NCI-H146 treated with DMSO at 0.1 percent for 48 hours (cell line): ENCODE data around the gene DBX1.
"Not testable (repeated sequence)": the region's sequence is repeated elsewhere in the genome, so short reads cannot be mapped to it uniquely, and the experiment has no call there.

Source experiments
- DNase-seq: peaks from one replicate; lab custom pipeline; 2025; ENCODE audit not compliant: unreplicated experiment; lab: John Stamatoyannopoulos, UW

DBX1 gene, protein sequence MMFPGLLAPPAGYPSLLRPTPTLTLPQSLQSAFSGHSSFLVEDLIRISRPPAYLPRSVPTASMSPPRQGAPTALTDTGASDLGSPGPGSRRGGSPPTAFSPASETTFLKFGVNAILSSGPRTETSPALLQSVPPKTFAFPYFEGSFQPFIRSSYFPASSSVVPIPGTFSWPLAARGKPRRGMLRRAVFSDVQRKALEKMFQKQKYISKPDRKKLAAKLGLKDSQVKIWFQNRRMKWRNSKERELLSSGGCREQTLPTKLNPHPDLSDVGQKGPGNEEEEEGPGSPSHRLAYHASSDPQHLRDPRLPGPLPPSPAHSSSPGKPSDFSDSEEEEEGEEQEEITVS

DNA sequence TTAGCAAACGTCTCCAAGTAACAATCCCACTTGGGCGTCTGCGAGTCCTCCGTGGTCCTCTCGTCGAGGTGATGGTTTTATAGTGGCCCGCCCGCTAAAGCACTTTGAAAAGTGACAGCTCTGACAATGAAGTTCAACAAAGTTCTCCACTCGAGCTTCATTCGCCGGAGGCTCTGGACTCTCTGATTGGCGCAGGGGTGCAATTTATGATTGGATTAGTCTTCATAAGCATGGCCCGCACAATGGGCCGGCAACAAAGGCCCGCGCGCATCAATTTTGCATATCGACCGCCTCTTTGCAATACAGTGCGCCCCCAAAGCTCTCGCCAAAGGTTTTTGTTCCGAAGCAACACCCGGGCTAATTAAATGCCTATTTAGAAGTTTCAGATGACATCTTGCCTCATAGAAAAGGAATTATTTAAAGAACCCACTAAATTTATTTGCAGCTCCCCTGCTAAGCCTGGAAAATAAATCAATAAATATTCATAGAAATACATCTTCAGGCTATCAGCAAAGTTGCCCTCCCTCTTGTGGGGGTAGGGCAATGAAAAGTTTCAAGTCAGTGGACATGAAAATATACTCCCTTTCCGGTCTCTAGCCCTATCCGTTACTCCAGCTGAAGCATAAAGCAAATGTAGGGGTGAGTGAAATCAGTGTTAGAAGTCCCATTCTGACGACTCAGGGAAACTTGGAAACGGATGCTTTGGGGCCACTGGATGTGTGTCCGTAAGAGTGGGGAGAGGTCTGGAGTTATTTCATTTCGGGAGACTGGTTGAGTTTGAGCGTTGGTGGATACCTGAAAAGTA, at the start of gene DBX1:
DBX1 (minus strand) TSS at position 51 of the 805 bp plus-strand sequence. CDS start 151 bp downstream, outside the sequence.
- no peak for DNase-seq

DNA sequence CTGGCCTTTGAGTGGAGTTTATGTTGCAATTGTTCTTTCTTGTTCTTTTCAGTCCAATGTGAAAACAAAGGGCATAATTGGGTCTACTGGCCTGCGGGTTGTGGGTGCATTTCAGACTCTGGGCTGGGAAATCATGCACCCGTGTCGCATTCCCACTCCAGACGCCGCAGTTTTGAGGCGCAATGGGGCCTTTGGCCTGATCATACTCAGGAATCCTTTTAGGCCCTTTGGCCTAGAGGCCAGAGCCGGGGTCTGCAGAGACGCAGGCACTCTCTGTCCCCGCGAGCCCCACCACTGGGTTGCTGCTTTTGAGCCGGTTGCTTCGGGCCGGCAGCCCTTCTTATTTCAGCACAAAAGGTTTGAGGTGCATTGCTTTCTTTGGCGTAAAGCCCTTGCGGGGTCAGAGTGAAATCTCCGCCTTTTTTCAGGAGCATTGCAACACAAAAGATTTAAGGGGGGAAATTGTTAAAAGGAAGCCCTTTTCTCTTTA, 48.4 kb upstream of the DBX1 start:
- DNase-seq, result no peak

DNA sequence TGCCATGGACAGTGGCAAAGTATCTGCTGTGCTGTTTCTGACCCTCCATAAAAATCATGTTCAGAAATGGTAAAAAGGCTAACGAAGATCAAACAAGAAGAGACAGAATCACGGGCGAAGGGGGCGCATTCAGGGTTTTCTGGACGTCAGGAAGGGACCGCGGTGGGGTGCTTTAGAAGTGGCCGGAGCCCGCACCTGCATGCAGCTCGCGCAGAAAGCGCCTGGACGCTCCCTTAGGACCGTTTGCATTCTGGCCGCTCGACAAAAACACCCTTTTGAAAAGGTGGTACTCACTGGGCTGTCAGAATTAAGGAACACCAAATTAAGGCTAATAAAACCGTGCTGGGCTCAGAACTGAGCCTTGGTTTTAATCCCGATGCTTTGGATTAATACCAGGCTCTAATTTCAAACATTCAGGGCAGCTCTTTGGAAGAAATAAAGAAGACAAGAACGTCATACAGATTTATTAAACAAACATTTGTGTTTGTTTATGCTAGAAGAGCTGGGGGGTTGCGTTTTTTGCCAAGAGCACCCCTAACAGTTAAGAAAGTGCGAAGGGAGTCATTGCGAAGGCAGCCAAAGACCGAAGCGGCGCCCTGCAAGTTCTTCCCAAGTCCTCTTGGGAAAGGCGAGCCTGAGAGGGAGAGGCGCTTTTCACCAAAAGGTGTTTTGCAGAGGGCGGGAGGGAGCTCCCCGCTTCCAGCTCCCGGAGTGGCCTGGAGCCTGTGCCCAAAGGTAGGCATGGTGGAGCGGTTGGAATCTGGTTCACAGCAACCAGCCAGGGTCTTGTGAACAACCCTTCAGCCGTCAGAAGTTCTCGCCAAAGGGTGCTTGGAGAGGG, 47.7 kb upstream of the DBX1 start:
- DNase-seq, result no peak

DNA sequence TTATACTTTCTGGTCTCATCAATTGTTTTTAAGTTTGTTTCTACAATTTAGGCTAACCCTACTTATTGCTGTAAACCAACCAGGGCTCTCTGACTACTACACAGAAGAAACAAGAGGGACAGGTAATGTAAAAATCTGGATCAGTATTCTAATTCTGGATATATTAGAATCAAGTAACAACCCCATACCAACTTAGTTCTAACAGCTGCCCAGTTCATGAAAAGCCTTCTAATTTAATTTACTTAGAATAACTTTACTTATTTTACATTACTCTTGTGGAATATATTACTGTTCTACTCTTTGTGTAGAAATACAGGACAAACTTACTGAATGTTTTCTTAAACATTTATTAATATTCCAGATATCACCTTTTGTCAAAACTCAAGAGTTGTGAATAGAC, 45.5 kb upstream of the DBX1 start:
- DNase-seq, result no peak

DNA sequence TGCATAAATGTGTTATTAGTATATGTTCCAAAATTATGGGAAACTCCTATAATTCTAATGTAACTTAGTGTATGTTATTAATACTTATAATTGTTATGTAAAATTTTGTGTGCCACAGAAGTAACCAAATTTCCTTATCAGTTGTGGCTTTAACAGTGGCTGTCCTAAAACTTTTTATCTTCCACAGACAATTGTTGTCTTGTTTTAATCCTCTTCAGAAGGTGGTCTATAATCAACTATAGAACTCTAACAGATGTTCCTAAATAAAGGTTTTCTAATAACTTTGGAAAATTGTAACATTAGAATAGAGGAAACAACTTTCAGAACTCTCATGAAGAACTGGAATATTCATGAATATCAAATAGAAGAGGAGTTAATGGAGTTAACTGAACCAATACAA, 44.4 kb upstream of the DBX1 start:
- DNase-seq, result no peak

DNA sequence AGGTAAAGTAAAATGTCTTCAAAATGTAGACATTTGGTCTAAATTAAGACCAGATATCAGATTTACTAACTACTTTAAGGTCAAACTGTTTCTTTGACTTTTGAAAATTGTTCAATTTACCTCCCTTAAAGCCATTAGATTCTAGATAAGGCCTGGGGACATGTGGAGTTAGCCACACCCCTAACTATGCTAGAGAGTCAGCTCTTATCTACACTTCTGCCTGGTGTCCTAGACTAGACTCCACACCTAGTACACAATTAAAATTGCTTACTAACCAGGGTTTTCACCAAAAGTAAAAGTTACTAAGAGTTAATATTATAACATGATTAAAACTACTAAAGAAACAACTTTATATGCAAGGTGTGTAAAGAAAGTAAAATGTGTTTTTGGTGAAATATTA, 43.6 kb upstream of the DBX1 start:
- no peak for DNase-seq

DNA sequence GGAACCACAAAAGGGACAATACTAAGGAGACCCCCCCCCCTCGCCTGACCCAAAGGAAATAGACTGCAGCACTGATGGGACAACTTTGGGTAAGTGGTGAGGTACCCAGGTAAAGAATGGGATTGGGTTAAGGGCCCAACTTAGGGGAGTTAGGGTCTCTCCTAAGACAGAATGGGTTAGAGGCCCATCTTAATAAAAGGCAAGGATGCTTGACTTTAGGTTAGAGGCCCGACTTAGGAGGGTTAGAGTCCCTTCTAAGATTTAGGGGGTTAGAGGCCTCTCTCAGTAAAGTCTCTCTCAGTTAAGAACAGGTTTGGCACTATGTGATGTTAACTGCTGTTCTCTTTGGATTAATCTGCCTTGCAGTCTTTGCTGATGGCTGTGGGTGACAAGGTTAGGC, 41.0 kb upstream of the DBX1 start:
- DNase-seq, result no peak

DNA sequence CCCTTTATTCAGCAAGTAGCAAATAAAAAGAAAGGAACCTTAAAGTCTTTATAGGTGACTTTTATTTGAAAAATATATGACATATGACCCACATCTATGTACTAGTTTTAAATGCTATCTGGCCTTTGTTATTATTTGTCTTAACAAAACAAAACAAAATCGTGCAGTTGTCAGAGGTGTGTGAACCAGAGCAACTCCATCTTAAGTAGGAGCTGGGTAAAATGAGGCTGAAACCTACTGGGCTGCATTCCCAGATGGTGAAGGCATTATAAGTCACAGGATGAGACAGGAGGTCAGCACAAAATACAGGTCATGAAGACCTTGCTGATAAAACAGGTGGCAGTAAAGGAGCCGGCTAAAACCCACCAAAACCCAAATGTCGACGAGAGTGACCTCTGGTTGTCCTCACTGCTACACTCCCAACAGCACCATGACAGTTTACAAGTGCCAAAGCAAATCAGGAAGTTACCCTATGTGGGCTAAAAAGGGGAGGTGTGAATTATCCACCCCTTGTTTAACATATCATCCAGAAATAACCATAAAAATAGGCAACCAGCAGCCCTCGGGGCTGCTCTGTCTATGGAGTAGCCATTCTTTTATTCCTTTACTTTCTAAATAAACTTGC, 40.2 kb upstream of the DBX1 start:
- DNase-seq, result not testable (repeated sequence)

DNA sequence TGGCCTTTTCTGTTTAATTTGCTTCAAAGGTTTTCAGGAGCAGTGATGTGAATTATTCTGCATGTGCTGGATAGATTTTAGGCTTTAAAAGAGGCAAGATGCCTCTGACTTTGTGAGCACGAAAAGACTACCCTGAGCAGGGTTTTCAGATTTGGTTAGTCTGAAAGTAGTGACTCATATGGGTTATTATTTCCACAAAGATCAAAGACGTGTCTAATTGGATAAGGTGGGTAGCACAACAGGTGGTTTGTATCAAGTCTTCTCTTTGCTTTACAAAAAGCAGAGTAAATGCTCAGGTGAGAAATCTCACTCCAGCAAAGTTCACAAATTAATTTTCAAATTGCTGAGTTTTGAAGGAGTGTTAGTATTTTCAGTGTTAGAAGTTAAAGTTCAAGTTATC, 37.6 kb upstream of the DBX1 start:
- DNase-seq, result no peak

DNA sequence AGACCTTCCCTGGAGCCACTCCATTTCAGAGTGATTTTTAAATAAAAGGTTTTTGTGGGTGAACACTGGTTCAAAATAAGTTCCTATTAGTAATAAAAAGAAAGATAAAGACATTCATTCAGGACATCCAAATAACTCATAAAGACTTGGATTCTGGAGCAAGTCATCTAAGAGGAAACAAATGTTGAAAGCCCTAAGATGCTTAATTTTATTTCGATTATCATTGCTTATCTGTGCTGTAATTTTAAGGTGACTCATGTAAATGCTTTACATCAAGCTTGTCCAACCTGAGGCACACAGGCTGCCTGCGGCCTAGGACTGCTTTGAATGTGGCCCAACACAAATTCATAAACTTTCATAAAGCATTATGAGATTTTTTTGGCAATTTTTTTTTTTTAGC, 34.2 kb upstream of the DBX1 start:
- no peak for DNase-seq

DNA sequence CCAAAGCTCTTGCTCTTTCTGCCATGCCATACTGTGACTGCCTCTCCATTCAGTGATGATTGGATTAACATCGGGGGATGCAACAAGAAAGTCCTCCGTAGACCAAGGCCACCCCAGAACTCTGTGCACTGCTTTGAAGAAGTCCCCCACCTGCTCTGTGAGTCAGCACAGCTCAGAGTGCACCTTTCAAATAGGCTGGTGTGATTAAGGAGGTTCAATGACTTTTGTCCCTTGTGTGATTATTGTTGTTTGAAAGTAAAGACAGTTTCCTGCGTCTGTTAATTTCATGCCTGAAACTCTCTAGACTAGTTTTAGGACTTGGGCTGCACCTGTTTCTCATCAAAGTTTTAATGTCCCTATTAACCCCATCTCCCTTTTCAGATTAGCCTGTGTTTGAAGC, 33.0 kb upstream of the DBX1 start:
- no peak for DNase-seq

DNA sequence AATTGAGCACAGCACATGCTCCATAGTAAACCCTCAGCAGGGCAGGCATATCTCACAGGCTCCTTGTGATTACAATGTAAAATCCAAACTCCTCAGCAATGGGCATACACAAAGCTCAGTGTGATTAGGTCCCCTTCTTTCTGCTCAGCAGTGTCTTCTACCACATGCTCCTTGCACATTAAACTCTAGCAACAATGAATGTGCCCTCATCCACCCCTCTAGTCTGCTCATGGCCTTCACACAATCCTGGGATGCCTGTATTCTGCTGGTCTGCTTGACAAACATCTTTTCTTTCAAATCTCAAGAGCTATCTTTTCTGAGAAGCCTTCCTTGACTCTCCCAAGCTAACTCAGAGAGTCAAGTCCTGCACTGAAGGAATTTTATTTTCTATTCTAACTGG, 32.4 kb upstream of the DBX1 start:
- DNase-seq, result no peak

DNA sequence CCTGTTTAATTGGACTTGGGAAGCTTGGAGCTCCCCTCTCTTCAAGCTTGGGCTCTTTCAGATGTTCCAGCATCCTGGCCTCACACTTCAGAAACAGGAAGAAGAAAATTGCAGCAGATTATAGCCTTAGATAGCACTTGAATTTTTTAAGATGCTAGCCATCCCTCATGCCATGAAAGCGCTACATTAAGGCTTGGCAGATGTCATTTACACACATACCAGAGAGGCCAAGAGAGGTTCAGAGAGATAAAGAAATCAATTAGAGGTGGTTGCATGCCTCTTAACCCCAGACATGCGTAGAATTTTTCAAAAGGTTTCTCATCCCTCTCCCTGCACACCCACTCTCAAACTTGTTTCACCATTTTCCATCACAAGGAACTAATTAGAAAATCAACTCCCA, 31.9 kb upstream of the DBX1 start:
- DNase-seq, result no peak

DNA sequence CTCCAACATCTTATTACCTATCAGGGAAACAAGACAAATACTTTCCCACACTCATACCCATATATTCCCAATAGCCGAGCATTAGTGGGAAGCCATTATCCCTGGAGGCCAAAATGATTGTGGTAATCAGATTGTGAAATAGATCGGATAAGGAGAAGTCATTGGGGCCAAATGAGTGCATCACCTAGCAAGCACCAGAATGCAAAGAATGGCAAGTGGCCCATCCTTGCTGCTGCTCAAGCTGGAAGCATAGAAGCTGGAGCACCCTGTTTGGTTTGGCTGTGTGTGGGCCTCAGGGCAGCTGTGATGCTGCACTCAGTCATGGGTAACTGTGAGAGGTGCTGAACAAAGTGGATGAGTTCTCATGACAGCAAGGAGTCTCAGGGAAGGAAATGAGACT, 18.7 kb upstream of the DBX1 start:
- no peak for DNase-seq

DNA sequence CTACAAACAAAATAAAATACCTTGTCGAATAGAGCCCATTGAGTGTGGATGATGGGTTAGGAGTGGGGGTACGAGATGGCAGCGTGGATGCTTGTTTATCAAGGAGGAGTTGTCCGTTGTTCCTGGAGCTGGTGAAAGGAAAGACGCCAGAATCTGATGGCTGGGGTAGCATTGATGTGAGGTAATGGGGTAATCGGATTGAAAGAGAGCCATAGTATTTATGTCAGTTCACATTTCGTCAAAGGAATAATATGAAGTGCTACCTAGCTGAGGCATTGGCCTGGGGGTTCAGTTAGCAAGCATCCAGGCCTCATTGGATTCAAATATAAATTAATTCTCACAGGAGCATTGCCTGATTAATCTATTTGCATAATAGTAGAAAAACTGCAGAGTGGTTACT, 16.9 kb upstream of the DBX1 start:
- DNase-seq, result no peak

DNA sequence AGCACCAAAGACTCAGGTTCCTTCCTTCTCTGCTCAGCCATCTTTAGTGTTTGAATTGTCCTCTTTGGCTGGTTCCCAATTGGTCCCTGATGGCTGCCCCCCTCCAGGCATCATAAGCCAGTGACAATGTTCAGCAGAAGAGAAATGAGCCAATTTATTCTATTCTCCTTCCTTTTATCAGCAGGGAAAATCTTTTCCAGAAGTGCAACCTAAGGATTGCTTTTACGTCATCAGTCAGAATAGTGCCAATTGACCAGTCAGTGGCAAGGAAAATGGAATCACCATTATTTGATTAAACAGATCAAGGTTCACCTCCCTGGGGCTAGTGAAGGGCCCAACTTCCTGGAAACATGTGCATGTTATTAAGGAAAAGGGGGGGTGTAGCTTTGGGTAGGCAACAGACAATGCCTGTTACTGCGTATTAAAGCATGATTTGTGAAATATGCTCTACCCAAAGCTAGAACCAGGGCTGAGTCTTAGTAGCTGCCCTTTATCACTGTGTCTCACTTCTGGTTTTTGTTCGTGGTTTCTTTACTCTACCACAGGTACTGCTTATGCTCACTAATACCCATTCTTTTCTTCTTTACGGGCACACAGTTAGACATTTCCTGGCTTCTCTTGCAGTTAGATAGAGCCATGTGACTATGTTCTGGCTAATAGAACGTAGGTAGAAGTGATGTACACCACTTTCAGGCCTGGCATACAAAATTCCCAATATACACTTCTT, 12.6 kb upstream of the DBX1 start:
- DNase-seq, result no peak

DNA sequence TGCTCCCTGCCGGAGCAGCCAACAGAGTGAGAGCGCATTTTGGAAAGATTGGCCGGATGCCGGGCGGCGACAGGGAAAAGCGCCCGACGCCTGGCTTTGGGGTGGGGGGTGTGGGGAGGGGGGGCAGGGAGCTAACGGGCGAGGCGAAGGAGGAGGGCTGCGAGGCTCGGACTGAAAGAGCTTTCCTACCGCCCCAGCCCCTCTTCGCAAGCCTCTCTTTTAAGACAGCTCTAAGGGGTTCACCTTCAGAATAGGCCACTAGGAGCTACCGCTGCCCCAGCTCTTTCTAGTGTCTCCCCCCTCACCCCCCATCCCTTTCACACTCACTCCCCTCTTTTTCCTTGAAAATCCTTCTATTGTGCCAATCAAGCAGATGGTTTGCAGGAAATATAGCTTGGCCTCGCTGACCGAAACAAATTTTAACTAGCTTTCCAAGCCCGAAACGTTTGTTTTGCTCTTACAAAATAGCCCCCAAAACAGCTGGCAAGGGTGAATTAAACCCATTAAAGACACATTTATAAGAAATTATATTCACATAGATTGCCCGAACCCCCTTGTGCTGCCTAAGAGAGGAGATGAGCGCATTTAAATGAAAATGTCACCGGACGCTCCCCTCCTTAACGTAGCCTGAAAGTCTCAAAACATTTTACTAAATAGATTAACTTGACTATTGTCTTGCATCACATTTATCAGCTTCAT, 3.7 kb upstream of the DBX1 start:
- no peak for DNase-seq

DNA sequence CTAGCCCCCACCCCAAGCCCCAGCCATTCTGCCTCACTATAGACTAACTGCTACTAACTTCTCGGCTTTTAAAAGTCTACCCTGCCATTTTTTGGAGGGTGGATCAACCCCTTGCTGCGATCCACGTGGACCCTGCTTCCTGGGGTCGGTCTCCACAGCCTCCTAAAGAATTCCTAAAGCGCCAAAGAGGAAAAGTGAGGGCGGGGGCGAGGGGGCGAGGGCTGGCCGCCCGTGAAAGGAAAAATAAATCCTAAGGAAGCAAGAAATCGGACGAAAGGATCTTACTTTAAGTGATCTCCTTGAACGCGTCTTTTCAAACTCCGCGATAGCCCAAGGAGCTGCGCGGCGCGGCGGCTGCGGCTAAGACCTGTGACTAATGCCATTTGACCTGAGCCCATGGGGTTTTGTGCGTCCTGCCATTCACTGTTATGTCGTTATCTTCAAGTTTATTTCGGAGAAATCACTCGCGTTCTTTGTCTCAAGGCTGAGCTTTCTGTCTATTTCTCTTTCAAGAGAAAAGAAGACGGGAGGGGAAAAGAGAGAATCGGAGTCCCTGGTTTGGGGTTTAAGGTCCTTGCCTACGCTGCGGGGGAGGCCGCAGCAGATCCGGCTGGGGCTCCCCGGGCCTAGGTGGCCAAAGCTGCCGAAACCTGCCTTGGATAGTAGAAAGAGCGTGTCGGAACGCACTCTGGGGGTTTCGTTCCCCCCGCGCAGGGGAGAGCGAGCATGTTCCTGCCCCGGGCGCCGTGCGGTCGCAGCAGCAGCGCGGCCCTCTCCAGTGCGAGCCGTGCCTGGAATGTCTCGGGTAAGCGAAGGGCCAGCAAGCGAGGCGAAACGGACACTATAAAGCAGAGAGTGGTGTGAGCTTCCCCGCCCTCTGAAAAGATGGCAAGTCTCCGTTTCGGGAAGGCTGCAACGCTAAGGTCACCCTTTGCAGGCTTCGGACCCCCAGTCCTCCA, 2.8 kb upstream of the DBX1 start:
- no peak for DNase-seq
